MM.1S (cell line): ENCODE results near the gene DDX31.

ENCODE experiments used
- DNase-seq: peaks from one replicate; pipeline ENCODE4 v3.0.0-alpha.2; 2015
- H2AFZ ChIP-seq: fragments of 300-600 bp; sonication (generic); 2 replicates; pipeline ENCODE4 v1.6.0; 2016; ENCODE audit warnings: antibody characterized with exemption, low read length
- H3F3A ChIP-seq: fragments of 300-600 bp; sonication (generic); 2 replicates; pipeline ENCODE4 v1.6.1; 2016; ENCODE audit warnings: mild to moderate bottlenecking, antibody characterized with exemption, low read length, moderate library complexity, mixed read lengths; ENCODE audit not compliant: insufficient read depth
- H3K27ac ChIP-seq: fragments of 300-600 bp; sonication (generic); 2 replicates; pipeline ENCODE4 v1.5.1; 2016; ENCODE audit warnings: mild to moderate bottlenecking, low read length
- H3K27me3 ChIP-seq: fragments of 300-600 bp; sonication (generic); replicated peaks from 2 replicates; pipeline ENCODE4 v1.6.0; 2016; ENCODE audit warnings: low read length; ENCODE audit not compliant: insufficient read depth
- H3K36me3 ChIP-seq: fragments of 300-600 bp; sonication (generic); replicated peaks from 2 replicates; pipeline ENCODE4 v1.6.1; 2016; ENCODE audit warnings: mild to moderate bottlenecking, low read length, mixed read lengths; ENCODE audit not compliant: insufficient read depth
- H3K4me1 ChIP-seq: fragments of 300-600 bp; sonication (generic); 2 replicates; pipeline ENCODE4 v1.6.1; 2016; ENCODE audit warnings: low read length, mixed read lengths
- H3K4me2 ChIP-seq: fragments of 300-600 bp; sonication (generic); 2 replicates; pipeline ENCODE4 v1.6.0; 2016; ENCODE audit warnings: low read depth, low read length
- H3K4me3 ChIP-seq: fragments of 300-600 bp; sonication (generic); 2 replicates; pipeline ENCODE4 v1.5.1; 2016; ENCODE audit warnings: low read length, mixed read lengths
- H3K79me2 ChIP-seq: fragments of 300-600 bp; sonication (generic); 2 replicates; pipeline ENCODE4 v1.6.1; 2016; ENCODE audit warnings: mixed run types, low read length, mixed read lengths
- H3K9ac ChIP-seq: fragments of 300-600 bp; sonication (generic); 2 replicates; pipeline ENCODE4 v1.6.1; 2016; ENCODE audit warnings: low read length, mixed read lengths
- H3K9me2 ChIP-seq: fragments of 300-600 bp; sonication (generic); replicated peaks from 2 replicates; pipeline ENCODE4 v1.6.1; 2016; ENCODE audit warnings: mild to moderate bottlenecking, low read length, mixed read lengths; ENCODE audit not compliant: insufficient read depth
- H3K9me3 ChIP-seq: fragments of 300-600 bp; sonication (generic); replicated peaks from 2 replicates; pipeline ENCODE4 v1.6.1; 2016; ENCODE audit warnings: mild to moderate bottlenecking, low read length, mixed read lengths; ENCODE audit not compliant: insufficient read depth
- H4K20me1 ChIP-seq: fragments of 300-600 bp; sonication (generic); 2 replicates; pipeline ENCODE4 v1.6.1; 2016; ENCODE audit warnings: mild to moderate bottlenecking, low read length, moderate library complexity, mixed read lengths; ENCODE audit not compliant: insufficient read depth
- CTCF ChIP-seq: fragments of 300-600 bp; sonication (generic); IDR thresholded peaks from 2 replicates; pipeline ENCODE4 v1.5.1; 2016; ENCODE audit warnings: antibody characterized with exemption, low read length, mixed read lengths
- EZH2 ChIP-seq: fragments of 300-600 bp; sonication (generic); optimal IDR thresholded peaks from 2 replicates; pipeline ENCODE3; 2017; ENCODE audit warnings: low read depth, mild to moderate bottlenecking, antibody characterized with exemption, low read length, mixed read lengths
- EZH2phosphoT487 ChIP-seq: fragments of 300-600 bp; sonication (generic); IDR thresholded peaks from 2 replicates; pipeline ENCODE4 v1.6.1; 2018; ENCODE audit warnings: antibody characterized with exemption, low read length

Gene DDX31

GRCh38 chr9:132708769-132709430 is 39.1 kb upstream of the DDX31 start:
- H3F3A ChIP-seq, result no peaks in the 10 kb centered on the region
- H2AFZ ChIP-seq, result no peak overlapping the region
- H3K36me3 ChIP-seq, result no peaks in the 10 kb centered on the region
- H3K27me3 ChIP-seq, result peaks cover 55% of the 10 kb centered on the region
- no peaks in the 10 kb centered on the region for H3K4me1 ChIP-seq
- TF ChIP-seq CTCF (no peak), EZH2 (no peak), EZH2phosphoT487 (no peak)
- no peak overlapping the region for H3K4me2 ChIP-seq
- H3K4me3 ChIP-seq, result no peak overlapping the region
- no peak overlapping the region for H3K27ac ChIP-seq
- no peak for DNase-seq
- H4K20me1 ChIP-seq, result no peaks in the 10 kb centered on the region
- H3K9ac ChIP-seq, result no peak overlapping the region
- H3K9me2 ChIP-seq, result no peaks in the 10 kb centered on the region
- H3K79me2 ChIP-seq, result no peaks in the 10 kb centered on the region
- H3K9me3 ChIP-seq, result no peaks in the 10 kb centered on the region

- H4K20me1 ChIP-seq, result no peaks in the 10 kb centered on the region
- no peak for TF ChIP-seq EZH2phosphoT487
- no peak for TF ChIP-seq EZH2
- TF ChIP-seq CTCF, result no peak
- H3K27me3 ChIP-seq, result peaks cover 53% of the 10 kb centered on the region
- no peak overlapping the region for H2AFZ ChIP-seq
- H3K4me2 ChIP-seq, result no peak overlapping the region
- H3K9me2 ChIP-seq, result no peaks in the 10 kb centered on the region
- no peak overlapping the region for H3K4me3 ChIP-seq
- H3K27ac ChIP-seq, result no peak overlapping the region
- no peaks in the 10 kb centered on the region for H3K79me2 ChIP-seq
- H3K9ac ChIP-seq, result no peak overlapping the region
- DNase-seq, result no peak
- H3K4me1 ChIP-seq, result no peaks in the 10 kb centered on the region
- no peaks in the 10 kb centered on the region for H3K36me3 ChIP-seq
- H3K9me3 ChIP-seq, result no peaks in the 10 kb centered on the region
- H3F3A ChIP-seq, result no peaks in the 10 kb centered on the region
These were observed 38.5 kb upstream of the DDX31 start for GRCh38 chr9:132708239-132708638.

GRCh38 chr9:132703336-132703735 is 33.6 kb upstream of the DDX31 start:
- Histone ChIP-seq H3K9me3 (no peaks in the 10 kb centered on the region), H3K27ac (no peak overlapping the region), H3K4me1 (no peaks in the 10 kb centered on the region), H3K9me2 (no peaks in the 10 kb centered on the region), H3K9ac (no peak overlapping the region), H3F3A (no peaks in the 10 kb centered on the region), H2AFZ (no peak overlapping the region), H3K27me3 (peaks cover 21% of the 10 kb centered on the region), H3K4me3 (no peak overlapping the region), H3K36me3 (no peaks in the 10 kb centered on the region), H3K79me2 (no peaks in the 10 kb centered on the region), H4K20me1 (no peaks in the 10 kb centered on the region), H3K4me2 (no peak overlapping the region)
- TF ChIP-seq EZH2phosphoT487 (no peak), CTCF (no peak), EZH2 (no peak)
- no peak for DNase-seq
